ENCODE data around the gene STARD10. TPM values are rescaled to one million over a fixed set of nuclear protein-coding genes. Genes with fewer than 3 reads are reported as not detected.
A peak's percentile ranks its signal among the peaks of the same experiment; 100 is the strongest.

Gene STARD10
- total and polyA plus RNA-seq, 8 donors, result 83.8 to 146 (median 114) TPM

- Histone ChIP-seq H3K4me3 (no peak overlapping the region), H3K36me3 (no peaks in the 10 kb centered on the region), H3K4me1 (peaks cover 0 to 40% of the 10 kb centered on the region in 2 donors), H3K9me3 (no peaks in the 10 kb centered on the region), H3K27ac (no peak overlapping the region), H3K27me3 (no peaks in the 10 kb centered on the region)
- intact Hi-C loops (cut with DNase I), result no loop called here
- DNase-seq, result no peak
- no peak for ATAC-seq
- TF ChIP-seq CTCF (IDR thresholded peaks at IDR 0.05), result no peak
Measured at GRCh38 chr11:72774499-72774898, 19.3 kb downstream of the STARD10 start.

GRCh38 chr11:72773696-72774095, 20.2 kb downstream of the STARD10 start:
- TF ChIP-seq CTCF (IDR thresholded peaks at IDR 0.05), result no peak
- Histone ChIP-seq H3K9me3 (no peaks in the 10 kb centered on the region), H3K27ac (no peak overlapping the region), H3K36me3 (no peaks in the 10 kb centered on the region), H3K27me3 (no peaks in the 10 kb centered on the region), H3K4me3 (no peak overlapping the region), H3K4me1 (peaks cover 0 to 35% of the 10 kb centered on the region in 2 donors)
- DNase-seq (no peak), ATAC-seq (no peak)
- intact Hi-C loops (cut with DNase I), result no loop called here

GRCh38 chr11:72773291-72773690, 20.6 kb downstream of the STARD10 start:
- H3K27me3 ChIP-seq, result no peaks in the 10 kb centered on the region
- ATAC-seq (peak; percentile 58), DNase-seq (no peak)
- intact Hi-C loops (cut with DNase I), result no loop called here
- H3K4me3 ChIP-seq, result no peak overlapping the region
- no peaks in the 10 kb centered on the region for H3K36me3 ChIP-seq
- H3K27ac ChIP-seq, result no peak overlapping the region
- no peaks in the 10 kb centered on the region for H3K9me3 ChIP-seq
- no peak for TF ChIP-seq CTCF (IDR thresholded peaks at IDR 0.05)
- H3K4me1 ChIP-seq, result peaks cover 0 to 33% of the 10 kb centered on the region in 2 donors

GRCh38 chr11:72772059-72772458, 21.8 kb downstream of the STARD10 start:
- no peaks in the 10 kb centered on the region for H3K36me3 ChIP-seq
- DNase-seq (no peak), ATAC-seq (no peak)
- no peaks in the 10 kb centered on the region for H3K9me3 ChIP-seq
- intact Hi-C loops (cut with DNase I), result no loop called here
- peaks cover 0 to 20% of the 10 kb centered on the region in 2 donors for H3K4me1 ChIP-seq
- TF ChIP-seq CTCF (IDR thresholded peaks at IDR 0.05), result no peak
- H3K4me3 ChIP-seq, result no peak overlapping the region
- no peak overlapping the region for H3K27ac ChIP-seq
- H3K27me3 ChIP-seq, result no peaks in the 10 kb centered on the region

GRCh38 chr11:72771507-72771906, 22.3 kb downstream of the STARD10 start:
- ATAC-seq (peak; percentile 44), DNase-seq (no peak)
- intact Hi-C loops (cut with DNase I), result no loop called here
- H3K27ac ChIP-seq, result no peak overlapping the region
- peaks cover 0 to 15% of the 10 kb centered on the region in 2 donors for H3K4me1 ChIP-seq
- H3K9me3 ChIP-seq, result no peaks in the 10 kb centered on the region
- H3K27me3 ChIP-seq, result no peaks in the 10 kb centered on the region
- no peak for TF ChIP-seq CTCF (IDR thresholded peaks at IDR 0.05)
- H3K36me3 ChIP-seq, result no peaks in the 10 kb centered on the region
- no peak overlapping the region for H3K4me3 ChIP-seq

Data from left lung (tissue), 10 donors.